Right kidney (tissue), 1 donor: Measurements from ENCODE around the gene GGTLC3.
"Not testable (repeated sequence)": the region's sequence is repeated elsewhere in the genome, so short reads cannot be mapped to it uniquely, and the experiment has no call there.

ENCODE experiments used
- DNase-seq: peaks from one replicate; pipeline ENCODE4 v3.0.0-alpha.2; 2016

The GGTLC3 gene

GRCh38 chr22:18513454-18513853, 4.5 kb downstream of the GGTLC3 start:
- not testable (repeated sequence) for DNase-seq

- not testable (repeated sequence) for DNase-seq
Measured at GRCh38 chr22:18512378-18512777, 5.6 kb downstream of the GGTLC3 start.

- not testable (repeated sequence) for DNase-seq
Measured at GRCh38 chr22:18511327-18511726, 6.6 kb downstream of the GGTLC3 start.

- not testable (repeated sequence) for DNase-seq
Measured at GRCh38 chr22:18496227-18496626, 21.7 kb downstream of the GGTLC3 start.
